K562 (cell line): ENCODE data around the gene OR6V1. TPM values are rescaled to one million over a fixed set of nuclear protein-coding genes. Genes with fewer than 3 reads are reported as not detected.

Source experiments
- DDX20 ChIP-seq: fragments of 450-650 bp; IDR thresholded peaks from 2 replicates; pipeline ENCODE4 v1.6.1; 2016; ENCODE audit warnings: missing genetic modification characterization, low read depth, mild to moderate bottlenecking, missing compliant biosample characterization, moderate library complexity
- JUND ChIP-seq, 2 experiments: IDR thresholded peaks; 2 replicates in 1 of 2; 3 replicates in 1 of 2; pipeline ENCODE4 v1.6.1; 2011; ENCODE audit warnings: borderline replicate concordance in 2 of 2, low read depth in 2 of 2, low read length in 2 of 2, improper control_type of control experiment in 1 of 2, missing biosample characterization in 1 of 2, missing genetic modification characterization in 1 of 2, missing genetic modification reagents in 1 of 2
- MYNN ChIP-seq, 2 experiments: sonication (generic); formaldehyde crosslinking in 1 of 2; IDR thresholded peaks; 2 replicates each; pipeline versions ENCODE4 v1.5.0 to v1.6.1; 2016 to 2020; ENCODE audit warnings: antibody characterized with exemption in 1 of 2, missing genetic modification reagents in 1 of 2
- PYGO2 ChIP-seq: fragments of 450-650 bp; IDR thresholded peaks from 2 replicates; pipeline ENCODE4 v1.6.1; 2016; ENCODE audit warnings: mild to moderate bottlenecking, missing genetic modification characterization, moderate library complexity, missing compliant biosample characterization
- REST ChIP-seq, 2 experiments: fragments of 450-650 bp; formaldehyde crosslinking in 1 of 2; IDR thresholded peaks; 2 replicates each; pipeline versions ENCODE4 v1.4.0 to v1.6.1; 2014 to 2020; ENCODE audit warnings: mild to moderate bottlenecking in 2 of 2, borderline replicate concordance in 1 of 2, low read depth in 1 of 2
- RFX5 ChIP-seq: IDR thresholded peaks from 2 replicates; pipeline ENCODE4 v1.6.1; 2011; ENCODE audit warnings: low read depth, mild to moderate bottlenecking, improper control_type of control experiment, low read length
- RUNX1 ChIP-seq: sonication (generic); IDR thresholded peaks from 2 replicates; pipeline ENCODE4 v1.6.1; 2016; ENCODE audit warnings: antibody characterized with exemption, low read depth
- TEAD1 ChIP-seq, 2 experiments: fragments of 450-650 bp in 1 of 2; sonication (generic) in 1 of 2; formaldehyde crosslinking; IDR thresholded peaks; 2 replicates each; pipeline versions ENCODE4 v1.4.0 to v1.8.0; 2020 to 2022; ENCODE audit warnings: mild to moderate bottlenecking in 2 of 2, missing genetic modification reagents in 1 of 2
- ZBTB43 ChIP-seq: sonication (generic); formaldehyde crosslinking; IDR thresholded peaks from 2 replicates; pipeline ENCODE4 v1.8.0; 2023; ENCODE audit warnings: mild to moderate bottlenecking, missing genetic modification reagents
- ZNF398 ChIP-seq: fragments of 250-450 bp; sonication (Bioruptor Pico); IDR thresholded peaks from 2 replicates; pipeline ENCODE4 v1.8.0; 2021; ENCODE audit warnings: moderate library complexity, mild to moderate bottlenecking, inconsistent platforms
- ZNF696 ChIP-seq: fragments of 250-450 bp; sonication (Bioruptor Pico); conservative IDR thresholded peaks from 2 replicates; pipeline ENCODE4 v1.4.0; 2020; ENCODE audit warnings: mild to moderate bottlenecking, moderate library complexity
- polyA plus RNA-seq, 8 experiments: library from polyadenylated mRNA; depleted of rRNA in 4 of 8; stranded (reverse) in 5 of 8; unstranded in 3 of 8; fragments of >200 nt; fragmentation: Nextera tagmentation in 2 of 8; fragmentation: Illumina TruSeq in 1 of 8; extraction: Ambion mirVana in 2 of 8; extraction: Trizol in 1 of 8; gene quantifications; 2 replicates each; pipeline versions ENCODE4 v1.2.1 to v1.2.3, GENCODE V29; 2011 to 2014; ENCODE audit warnings: inconsistent platforms in 1 of 8, missing spikeins in 1 of 8
- total RNA-seq, 7 experiments: library from RNA; depleted of rRNA in 6 of 7; stranded (reverse); fragments of >200 nt in 6 of 7; fragmentation: Illumina TruSeq in 2 of 7; extraction: Trizol in 2 of 7; gene quantifications; 2 replicates each; pipeline versions ENCODE4 v1.2.1 to v1.2.3, GENCODE V29; 2011 to 2021; ENCODE audit warnings: low replicate concordance in 1 of 7
- TF ChIP-seq, protein P1 (sequence below): sonication (generic); formaldehyde crosslinking; IDR thresholded peaks from 2 replicates; pipeline ENCODE4 v1.8.1; 2022; ENCODE audit warnings: missing genetic modification reagents

The OR6V1 gene
- total and polyA plus RNA-seq, 9 of the 15 experiments (the other 6 are each of a cell fraction or from before 2014, with no cell fraction given): not detected

DNA sequence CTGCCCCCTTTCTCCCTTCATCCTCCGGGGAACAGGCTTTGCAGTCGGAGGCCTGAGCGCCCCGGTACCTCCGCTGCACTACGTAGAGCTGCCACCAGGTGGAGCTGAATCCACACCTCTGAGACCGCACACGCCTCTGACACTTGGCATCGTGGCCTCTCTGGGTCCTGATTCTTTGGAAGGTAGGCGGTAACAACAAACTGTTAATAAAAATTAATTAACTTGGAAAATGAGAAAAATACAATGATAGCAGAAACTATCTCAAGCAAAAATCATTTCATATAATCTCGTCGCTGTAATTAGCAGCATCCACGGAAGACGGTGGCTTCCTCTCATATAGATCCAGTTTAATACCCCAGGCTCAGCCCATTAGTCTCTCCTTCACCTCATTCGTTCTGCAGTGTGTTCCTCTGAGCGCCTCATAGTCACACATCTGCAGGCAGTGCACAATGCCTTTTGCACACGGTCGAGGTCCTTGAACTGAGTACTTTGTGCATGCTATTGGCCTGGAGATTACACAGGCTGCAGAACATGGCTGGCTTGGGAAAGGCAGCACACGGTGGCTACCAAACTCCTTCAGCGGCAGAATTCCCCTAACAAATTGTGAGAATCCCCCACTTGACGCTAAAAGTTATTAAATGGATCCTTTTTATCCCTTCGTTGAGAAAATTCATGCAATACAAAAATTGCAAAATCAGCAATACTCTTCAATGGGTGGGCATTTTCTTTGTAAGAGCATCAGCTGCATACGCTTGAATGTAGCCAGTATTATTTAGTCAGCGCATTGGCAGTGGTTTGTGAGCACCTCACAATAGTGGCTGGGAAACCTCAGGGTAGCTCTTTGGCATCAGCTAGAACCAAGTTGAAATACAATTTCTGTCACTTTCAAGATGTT lies 43.9 kb upstream of the OR6V1 start (continued):
- TF ChIP-seq JUND (IDR thresholded peaks at IDR 0.05; ENCODE audit: borderline replicate concordance, low read depth, low read length) (peak; percentile 46; the same call in 1 of the 2 replicates), JUND (tag; IDR thresholded peaks at IDR 0.05; ENCODE audit: borderline replicate concordance, low read depth, low read length) (no peak; the same call in 2 of the 3 replicates), RUNX1 (no peak), RFX5 (no peak), ZNF696 (CRISPR knock-in tag) (no peak), ZNF398 (no peak), TEAD1 (CRISPR knock-in tag; IDR thresholded peaks at IDR 0.05) (no peak), PYGO2 (tag) (no peak), DDX20 (tag) (no peak), REST (IDR thresholded peaks at IDR 0.05; ENCODE audit: borderline replicate concordance) (peak; percentile 94), REST (CRISPR knock-in tag; IDR thresholded peaks at IDR 0.05; ENCODE audit: low read depth) (no peak), ZBTB43 (CRISPR knock-in tag) (no peak), MYNN (IDR thresholded peaks at IDR 0.05) (0 out of 2 replicates have a peak, but pooled peaks have one; percentile 19), MYNN (CRISPR knock-in tag; IDR thresholded peaks at IDR 0.05) (no peak)
- TF ChIP-seq, protein P1, sequence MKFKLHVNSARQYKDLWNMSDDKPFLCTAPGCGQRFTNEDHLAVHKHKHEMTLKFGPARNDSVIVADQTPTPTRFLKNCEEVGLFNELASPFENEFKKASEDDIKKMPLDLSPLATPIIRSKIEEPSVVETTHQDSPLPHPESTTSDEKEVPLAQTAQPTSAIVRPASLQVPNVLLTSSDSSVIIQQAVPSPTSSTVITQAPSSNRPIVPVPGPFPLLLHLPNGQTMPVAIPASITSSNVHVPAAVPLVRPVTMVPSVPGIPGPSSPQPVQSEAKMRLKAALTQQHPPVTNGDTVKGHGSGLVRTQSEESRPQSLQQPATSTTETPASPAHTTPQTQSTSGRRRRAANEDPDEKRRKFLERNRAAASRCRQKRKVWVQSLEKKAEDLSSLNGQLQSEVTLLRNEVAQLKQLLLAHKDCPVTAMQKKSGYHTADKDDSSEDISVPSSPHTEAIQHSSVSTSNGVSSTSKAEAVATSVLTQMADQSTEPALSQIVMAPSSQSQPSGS: no peak
